ENCODE data around the gene FANCC. TPM values are rescaled to one million over a fixed set of nuclear protein-coding genes. Genes with fewer than 3 reads are reported as not detected.

The FANCC gene
- total RNA-seq, 4 donors from 2014 or later = 13.8 to 32.2 (median 21.4) TPM

DNA sequence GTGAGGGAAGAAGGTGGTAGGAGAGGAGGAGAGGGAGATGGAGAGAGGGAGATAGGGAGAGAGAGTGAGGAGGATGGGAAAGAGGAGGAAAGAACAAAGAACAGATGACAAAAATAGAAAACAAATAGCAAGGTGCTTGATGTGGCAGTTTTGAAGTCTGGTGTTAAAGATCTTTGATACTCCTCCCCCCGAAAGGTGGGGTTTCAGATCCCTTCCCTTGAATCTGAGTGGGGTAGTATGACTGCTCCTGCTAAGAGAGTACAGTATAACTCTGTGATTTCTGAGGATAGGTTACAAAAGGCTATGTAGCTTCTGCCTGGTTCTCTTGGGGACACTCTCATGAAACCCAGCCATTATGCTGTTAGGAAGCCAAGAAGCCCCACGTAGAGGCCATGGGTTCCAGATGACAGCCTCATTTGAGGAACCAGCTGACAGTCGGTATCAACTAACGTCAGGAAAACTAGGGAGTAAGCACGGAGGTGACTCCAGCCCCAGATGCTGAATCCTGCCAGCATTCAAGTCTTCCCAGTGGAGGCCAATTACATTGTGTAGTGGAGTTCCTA, 102.1 kb downstream of the FANCC start:
- no peaks in the 10 kb centered on the region for H3K27me3 ChIP-seq
- no peak for DNase-seq
- TF ChIP-seq, protein P1, sequence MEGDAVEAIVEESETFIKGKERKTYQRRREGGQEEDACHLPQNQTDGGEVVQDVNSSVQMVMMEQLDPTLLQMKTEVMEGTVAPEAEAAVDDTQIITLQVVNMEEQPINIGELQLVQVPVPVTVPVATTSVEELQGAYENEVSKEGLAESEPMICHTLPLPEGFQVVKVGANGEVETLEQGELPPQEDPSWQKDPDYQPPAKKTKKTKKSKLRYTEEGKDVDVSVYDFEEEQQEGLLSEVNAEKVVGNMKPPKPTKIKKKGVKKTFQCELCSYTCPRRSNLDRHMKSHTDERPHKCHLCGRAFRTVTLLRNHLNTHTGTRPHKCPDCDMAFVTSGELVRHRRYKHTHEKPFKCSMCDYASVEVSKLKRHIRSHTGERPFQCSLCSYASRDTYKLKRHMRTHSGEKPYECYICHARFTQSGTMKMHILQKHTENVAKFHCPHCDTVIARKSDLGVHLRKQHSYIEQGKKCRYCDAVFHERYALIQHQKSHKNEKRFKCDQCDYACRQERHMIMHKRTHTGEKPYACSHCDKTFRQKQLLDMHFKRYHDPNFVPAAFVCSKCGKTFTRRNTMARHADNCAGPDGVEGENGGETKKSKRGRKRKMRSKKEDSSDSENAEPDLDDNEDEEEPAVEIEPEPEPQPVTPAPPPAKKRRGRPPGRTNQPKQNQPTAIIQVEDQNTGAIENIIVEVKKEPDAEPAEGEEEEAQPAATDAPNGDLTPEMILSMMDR (IDR thresholded peaks at IDR 0.05) = no peak
- TF ChIP-seq POLR2A (IDR thresholded peaks at IDR 0.05) = no peak
- no peak overlapping the region for H3K27ac ChIP-seq
- no peak overlapping the region for H3K4me3 ChIP-seq
- H3K9me3 ChIP-seq = no peaks in the 10 kb centered on the region
- no peaks in the 10 kb centered on the region for H3K4me1 ChIP-seq
- H3K36me3 ChIP-seq = no peaks in the 10 kb centered on the region

DNA sequence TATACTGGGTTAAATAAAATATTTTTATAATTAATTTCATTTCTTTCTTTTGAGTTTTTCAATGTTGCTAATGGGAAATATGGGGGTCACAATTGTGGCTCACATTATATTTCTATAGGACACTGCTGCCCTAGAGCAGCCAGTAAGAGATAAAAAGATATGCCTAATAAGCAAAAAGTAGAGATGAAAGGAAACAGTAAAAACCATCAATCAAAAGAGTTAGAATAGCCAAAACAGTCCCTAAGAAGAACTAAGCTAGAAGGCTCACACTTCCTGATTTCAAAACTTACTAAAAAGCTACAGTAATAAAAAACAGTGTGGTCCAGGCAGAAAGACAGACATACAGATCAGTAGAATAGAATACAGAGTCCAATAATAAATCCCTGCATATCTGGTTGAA, 104.4 kb downstream of the FANCC start:
- Histone ChIP-seq H3K9me3 (no peaks in the 10 kb centered on the region), H3K36me3 (no peaks in the 10 kb centered on the region), H3K27ac (no peak overlapping the region), H3K4me3 (no peak overlapping the region), H3K27me3 (no peaks in the 10 kb centered on the region), H3K4me1 (no peaks in the 10 kb centered on the region)
- no peak for TF ChIP-seq POLR2A (IDR thresholded peaks at IDR 0.05)
- TF ChIP-seq, protein P1 (IDR thresholded peaks at IDR 0.05) = no peak
- DNase-seq = no peak

DNA sequence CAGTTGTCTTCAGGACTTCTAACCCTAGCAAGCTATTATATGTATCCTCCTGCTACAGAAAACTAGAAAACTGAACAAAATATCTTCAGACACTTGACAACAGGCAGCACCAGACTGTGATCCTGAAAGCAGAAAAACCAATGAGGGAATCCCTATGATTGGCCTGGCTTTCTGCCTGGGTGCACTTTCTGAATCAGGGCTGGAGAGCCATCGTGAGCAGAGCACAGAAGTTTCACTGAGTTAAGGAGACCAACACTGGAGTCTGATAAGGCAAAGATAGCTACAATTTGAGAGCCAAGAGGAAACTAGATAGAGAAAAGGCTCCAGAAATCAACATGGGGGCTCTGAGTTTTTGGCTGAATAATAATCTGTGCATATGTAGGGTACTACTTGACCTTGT, 106.5 kb downstream of the FANCC start:
- Histone ChIP-seq H3K4me3 (no peak overlapping the region), H3K27ac (no peak overlapping the region), H3K9me3 (no peaks in the 10 kb centered on the region), H3K27me3 (no peaks in the 10 kb centered on the region), H3K4me1 (no peaks in the 10 kb centered on the region), H3K36me3 (no peaks in the 10 kb centered on the region)
- no peak for TF ChIP-seq POLR2A (IDR thresholded peaks at IDR 0.05)
- TF ChIP-seq, protein P1 (IDR thresholded peaks at IDR 0.05) = no peak
- no peak for DNase-seq

DNA sequence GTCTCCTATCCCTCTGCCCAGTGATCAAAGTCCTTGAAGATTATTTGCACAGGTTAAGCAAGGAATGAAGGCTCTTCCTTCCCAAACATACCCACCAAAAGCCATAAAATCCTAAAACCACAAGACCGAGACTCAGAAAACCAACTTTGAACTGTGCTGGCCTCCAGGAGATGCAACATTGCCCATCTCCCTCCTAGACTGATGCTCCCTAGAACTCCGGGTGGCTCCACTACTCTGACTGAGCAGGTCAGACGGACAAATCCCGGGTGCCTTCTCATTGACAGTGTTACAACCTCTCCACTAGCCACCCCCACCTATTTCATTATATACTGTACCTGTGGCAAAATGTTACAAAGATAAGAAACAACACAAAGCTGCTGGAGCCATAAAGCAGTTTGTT, 110.1 kb downstream of the FANCC start:
- no peak for DNase-seq
- Histone ChIP-seq H3K27me3 (no peaks in the 10 kb centered on the region), H3K27ac (no peak overlapping the region), H3K4me1 (no peaks in the 10 kb centered on the region), H3K4me3 (no peak overlapping the region), H3K36me3 (no peaks in the 10 kb centered on the region), H3K9me3 (no peaks in the 10 kb centered on the region)
- TF ChIP-seq, protein P1 (IDR thresholded peaks at IDR 0.05) = no peak
- no peak for TF ChIP-seq POLR2A (IDR thresholded peaks at IDR 0.05)

DNA sequence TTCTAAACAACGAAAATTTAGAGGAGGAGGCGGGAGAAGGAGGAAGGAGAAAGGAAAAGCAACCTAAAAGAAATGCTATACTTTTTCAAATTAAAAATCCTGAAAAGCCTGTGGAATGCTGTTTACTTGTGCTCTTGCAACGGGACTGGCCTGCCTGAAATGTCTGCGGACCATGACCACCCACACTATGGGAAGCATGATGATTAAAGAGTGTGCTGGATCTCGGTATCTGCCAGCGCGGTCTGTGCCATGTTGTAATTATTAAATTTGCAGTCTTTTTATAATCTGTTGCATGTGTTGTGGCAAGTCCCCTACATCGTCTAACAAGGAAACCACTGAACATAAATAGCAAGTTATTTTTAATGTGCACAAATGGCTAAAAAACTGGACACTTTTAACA, 111.4 kb downstream of the FANCC start:
- no peaks in the 10 kb centered on the region for H3K4me1 ChIP-seq
- no peak for DNase-seq
- no peaks in the 10 kb centered on the region for H3K9me3 ChIP-seq
- H3K4me3 ChIP-seq = no peak overlapping the region
- H3K27me3 ChIP-seq = no peaks in the 10 kb centered on the region
- no peaks in the 10 kb centered on the region for H3K36me3 ChIP-seq
- no peak overlapping the region for H3K27ac ChIP-seq
- TF ChIP-seq POLR2A (IDR thresholded peaks at IDR 0.05) = no peak
- TF ChIP-seq, protein P1 (IDR thresholded peaks at IDR 0.05) = no peak

DNA sequence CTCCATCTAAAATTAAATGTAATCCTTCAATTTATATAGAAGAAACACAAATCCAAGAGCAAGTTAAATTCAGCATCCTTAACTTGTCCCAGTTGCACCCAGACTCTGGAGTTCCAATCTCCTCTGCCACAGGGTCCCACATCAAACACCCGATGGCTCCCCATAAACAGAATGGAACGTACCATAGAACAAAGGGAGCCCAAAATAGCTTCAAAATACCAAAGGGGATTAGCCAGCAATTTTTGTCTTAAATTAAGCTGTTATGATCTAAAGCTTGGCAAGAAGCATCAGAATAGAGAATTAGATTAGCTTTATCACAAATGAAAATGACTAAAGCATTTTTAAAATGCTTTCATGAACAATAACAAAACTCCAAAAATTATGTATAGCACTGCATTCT, 112.8 kb downstream of the FANCC start:
- DNase-seq = no peak
- Histone ChIP-seq H3K4me1 (no peaks in the 10 kb centered on the region), H3K9me3 (no peaks in the 10 kb centered on the region), H3K36me3 (no peaks in the 10 kb centered on the region), H3K27ac (no peak overlapping the region), H3K4me3 (no peak overlapping the region), H3K27me3 (no peaks in the 10 kb centered on the region)
- TF ChIP-seq POLR2A (IDR thresholded peaks at IDR 0.05) = no peak
- TF ChIP-seq, protein P1 (IDR thresholded peaks at IDR 0.05) = no peak
